IPS DF 6.9 (cell line): Measurements from ENCODE around the gene MIEN1.

Source experiments
- DNase-seq: peaks from one replicate; pipeline ENCODE4 v3.0.0-alpha.2; 2013; ENCODE audit warnings: low read depth, low spot score
- H3K27ac ChIP-seq: one replicate; pipeline ENCODE4 v1.5.1; 2013; ENCODE audit warnings: low read length, control low read depth
- H3K27me3 ChIP-seq: 2 replicates; pipeline ENCODE4 v1.6.1; 2013; ENCODE audit warnings: mild to moderate bottlenecking, low read length; ENCODE audit not compliant: control insufficient read depth, insufficient read depth
- H3K36me3 ChIP-seq: 2 replicates; pipeline ENCODE4 v1.6.1; 2013; ENCODE audit warnings: low read length; ENCODE audit not compliant: control insufficient read depth, insufficient read depth
- H3K4me1 ChIP-seq: 2 replicates; pipeline ENCODE4 v1.6.1; 2013; ENCODE audit warnings: low read length; ENCODE audit not compliant: control insufficient read depth, insufficient read depth
- H3K4me3 ChIP-seq: 2 replicates; pipeline ENCODE4 v1.5.1; 2013; ENCODE audit warnings: mild to moderate bottlenecking, low read length
- H3K9me3 ChIP-seq: 2 replicates; pipeline ENCODE4 v1.6.1; 2013; ENCODE audit warnings: low read length, inconsistent platforms; ENCODE audit not compliant: control insufficient read depth, insufficient read depth
- WGBS: extraction: QIAGEN DNeasy Blood & Tissue Kit; methylation state at CpG from one replicate; pipeline ENCODE4 v1.1.7; 2013; ENCODE audit warnings: mixed read lengths, missing lambda C conversion rate; ENCODE audit not compliant: insufficient read length, insufficient coverage; 5-methylcytosine and 5-hydroxymethylcytosine counted together

The MIEN1 gene

GRCh38 chr17:39730095-39730921, at the start of gene MIEN1:
Gene MIEN1 (minus strand): TSS chr17:39730532. CDS start chr17:39730495, 37 bp downstream.
- H3K27ac ChIP-seq: no peak within 1 kb of the TSS
- no peaks in the 10 kb centered on the region for H3K27me3 ChIP-seq
- no CpG with 5 or more reads among the region's 65 CpGs for whole genome bisulfite sequencing
- no peak for DNase-seq
- peak within 1 kb of the TSS; percentile 62; the same call in 1 of the 2 replicates for H3K4me3 ChIP-seq
- no peaks in the 10 kb centered on the region; the same call in 1 of the 2 replicates for H3K9me3 ChIP-seq
- H3K36me3 ChIP-seq: peaks cover 27% of the 10 kb centered on the region
- no peaks in the 10 kb centered on the region for H3K4me1 ChIP-seq

GRCh38 chr17:39777534-39778365, 47.4 kb upstream of the MIEN1 start:
- no CpG with 5 or more reads among the region's 11 CpGs for WGBS

DNA sequence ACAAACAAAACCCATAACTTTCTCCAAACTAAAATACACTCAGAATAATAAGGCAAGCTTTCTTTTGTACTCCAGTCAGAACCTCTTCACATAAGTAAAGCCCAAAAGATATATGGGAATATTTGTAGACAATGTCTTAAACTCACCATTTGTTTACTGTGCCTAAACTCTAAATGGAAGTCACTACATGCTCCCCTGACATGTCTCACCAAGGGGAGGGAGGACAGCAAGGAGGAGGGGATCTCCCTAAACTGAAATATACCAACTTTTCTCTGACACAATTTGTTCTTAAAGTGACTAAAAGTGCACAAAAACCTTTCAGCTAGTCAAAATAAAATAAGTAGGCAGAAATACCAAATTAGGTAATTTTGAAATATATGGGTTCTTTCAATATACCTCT, 45.9 kb upstream of the MIEN1 start:
- Histone ChIP-seq H3K27me3 (no peaks in the 10 kb centered on the region; the same call in 1 of the 2 replicates), H3K4me3 (no peak overlapping the region), H3K4me1 (no peaks in the 10 kb centered on the region), H3K9me3 (no peaks in the 10 kb centered on the region), H3K27ac (no peak overlapping the region), H3K36me3 (no peaks in the 10 kb centered on the region)
- no peak for DNase-seq

More at GRCh38 chr17:39777534-39778365, 47.4 kb upstream of the MIEN1 start:
- H3K4me3 ChIP-seq: no peak overlapping the region
- no peaks in the 10 kb centered on the region for H3K27me3 ChIP-seq
- no peak for DNase-seq
- H3K4me1 ChIP-seq: no peaks in the 10 kb centered on the region
- H3K9me3 ChIP-seq: no peaks in the 10 kb centered on the region
- H3K27ac ChIP-seq: no peak overlapping the region
- H3K36me3 ChIP-seq: no peaks in the 10 kb centered on the region

DNA sequence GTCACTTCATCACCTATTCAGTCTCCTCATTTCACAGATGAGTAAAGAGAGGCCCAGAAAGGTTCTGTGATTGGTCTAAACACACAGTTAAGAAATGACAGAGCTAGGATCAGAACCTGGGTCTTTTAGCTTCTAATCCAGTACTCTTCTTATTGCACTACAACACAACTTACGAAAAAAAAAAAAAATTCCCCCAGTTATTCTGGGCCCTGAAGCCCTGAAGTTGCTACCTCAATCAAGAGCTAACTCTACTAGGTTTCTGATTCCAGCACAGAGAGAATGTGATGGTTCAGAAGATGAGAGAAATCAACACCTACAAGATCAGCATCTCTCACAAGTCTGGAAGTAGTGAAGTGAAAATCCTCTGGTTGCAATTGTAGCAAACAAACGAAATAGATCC, 44.7 kb upstream of the MIEN1 start:
- no peak overlapping the region for H3K4me3 ChIP-seq
- no peaks in the 10 kb centered on the region; the same call in 1 of the 2 replicates for H3K27me3 ChIP-seq
- H3K9me3 ChIP-seq: no peaks in the 10 kb centered on the region
- no peaks in the 10 kb centered on the region for H3K36me3 ChIP-seq
- DNase-seq: no peak
- WGBS: no CpG with 5 or more reads among the region's 2 CpGs
- no peaks in the 10 kb centered on the region for H3K4me1 ChIP-seq
- no peak overlapping the region for H3K27ac ChIP-seq

GRCh38 chr17:39774047-39774446, 43.7 kb upstream of the MIEN1 start:
- Histone ChIP-seq H3K27ac (no peak overlapping the region), H3K9me3 (no peaks in the 10 kb centered on the region), H3K4me1 (no peaks in the 10 kb centered on the region), H3K4me3 (no peak overlapping the region), H3K27me3 (no peaks in the 10 kb centered on the region; the same call in 1 of the 2 replicates), H3K36me3 (no peaks in the 10 kb centered on the region)
- no CpG with 5 or more reads among the region's 4 CpGs for WGBS
- DNase-seq: no peak

DNA sequence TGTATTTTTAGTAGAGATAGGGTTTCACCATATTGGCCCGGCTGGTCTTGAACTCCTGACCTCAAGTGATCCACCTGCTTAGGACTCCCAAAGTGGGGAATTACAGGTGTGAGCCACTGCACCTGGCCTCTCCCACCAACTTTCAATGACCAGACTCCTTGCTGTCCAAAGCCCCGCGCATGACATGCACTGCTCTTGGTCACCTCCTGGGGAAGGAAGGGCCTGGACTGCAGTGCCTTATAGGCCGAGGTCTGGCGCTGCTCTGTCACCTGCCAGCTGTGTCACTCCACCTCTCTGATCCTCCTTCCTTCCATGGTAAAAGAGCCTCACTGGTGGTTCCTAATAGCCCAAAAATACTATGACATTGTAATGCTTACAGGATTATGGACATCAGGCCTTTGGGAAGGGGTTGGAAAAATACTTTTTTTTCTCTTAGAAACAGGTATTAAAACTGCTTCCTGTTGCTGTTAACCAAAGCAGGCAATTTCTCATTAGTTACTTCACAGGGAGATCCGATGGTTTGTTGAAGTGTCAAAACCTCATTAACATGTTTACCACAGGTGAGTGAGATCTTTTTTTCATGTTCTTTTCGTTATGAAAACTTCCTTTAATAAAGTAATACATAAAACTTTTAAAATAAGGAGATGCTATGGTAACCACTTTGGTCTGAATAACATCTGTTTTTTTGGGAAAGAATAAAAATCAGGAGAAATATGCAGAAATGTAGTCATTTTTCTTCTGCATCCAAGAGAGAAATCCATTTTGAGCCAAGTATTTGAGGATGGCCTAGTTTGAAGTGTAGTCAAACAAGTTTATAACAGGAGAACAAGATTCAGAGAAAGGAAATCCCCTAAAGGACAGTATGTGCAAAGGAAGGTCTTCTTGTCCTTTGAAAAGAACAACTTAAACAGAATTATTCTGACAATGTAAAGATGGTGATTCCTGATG, 42.9 kb upstream of the MIEN1 start:
- no peak overlapping the region for H3K4me3 ChIP-seq
- no peaks in the 10 kb centered on the region for H3K4me1 ChIP-seq
- H3K27me3 ChIP-seq: no peaks in the 10 kb centered on the region; the same call in 1 of the 2 replicates
- no peaks in the 10 kb centered on the region for H3K36me3 ChIP-seq
- WGBS: no CpG with 5 or more reads among the region's 7 CpGs
- no peak for DNase-seq
- H3K27ac ChIP-seq: no peak overlapping the region
- H3K9me3 ChIP-seq: no peaks in the 10 kb centered on the region

- Histone ChIP-seq H3K27ac (no peak overlapping the region), H3K4me1 (no peaks in the 10 kb centered on the region)
Measured at GRCh38 chr17:39772415-39772814, 42.1 kb upstream of the MIEN1 start.

DNA sequence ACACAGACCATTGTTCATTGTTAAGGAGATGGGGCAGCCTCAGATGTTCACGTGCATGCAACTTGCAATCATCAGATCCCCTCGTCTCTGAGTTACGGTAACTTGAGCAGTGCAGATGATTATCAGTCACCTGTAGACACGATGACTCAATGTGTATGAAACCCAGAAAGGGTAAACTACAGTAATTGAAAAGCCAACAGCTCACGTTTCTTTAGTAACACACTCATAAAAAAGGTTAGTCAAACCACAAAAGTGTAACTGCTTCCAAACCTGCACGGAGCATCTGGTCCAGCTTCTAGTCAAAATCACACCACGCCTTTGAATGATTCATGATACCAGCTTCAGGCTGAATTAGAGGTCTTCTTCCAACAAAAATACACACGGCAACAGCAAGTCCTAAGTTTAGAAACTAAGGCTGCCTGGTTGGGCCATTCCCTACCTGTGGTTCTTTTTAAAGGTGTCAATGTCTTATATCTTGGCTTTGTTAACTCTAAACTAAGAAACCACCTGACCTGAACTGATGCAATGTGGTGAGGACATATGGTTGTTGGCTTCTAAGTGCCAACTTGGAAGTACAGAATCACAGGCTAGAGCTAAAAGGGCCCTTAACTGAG, 39.7 kb upstream of the MIEN1 start:
- H3K4me3 ChIP-seq: no peak overlapping the region
- H3K9me3 ChIP-seq: no peaks in the 10 kb centered on the region
- H3K4me1 ChIP-seq: no peaks in the 10 kb centered on the region
- no peaks in the 10 kb centered on the region; the same call in 1 of the 2 replicates for H3K27me3 ChIP-seq
- H3K36me3 ChIP-seq: no peaks in the 10 kb centered on the region
- DNase-seq: no peak
- no CpG with 5 or more reads among the region's 8 CpGs for WGBS
- no peak overlapping the region for H3K27ac ChIP-seq

More at GRCh38 chr17:39772415-39772814, 42.1 kb upstream of the MIEN1 start:
- Histone ChIP-seq H3K4me3 (no peak overlapping the region), H3K27me3 (no peaks in the 10 kb centered on the region; the same call in 1 of the 2 replicates), H3K36me3 (no peaks in the 10 kb centered on the region), H3K9me3 (no peaks in the 10 kb centered on the region)
- no peak for DNase-seq

DNA sequence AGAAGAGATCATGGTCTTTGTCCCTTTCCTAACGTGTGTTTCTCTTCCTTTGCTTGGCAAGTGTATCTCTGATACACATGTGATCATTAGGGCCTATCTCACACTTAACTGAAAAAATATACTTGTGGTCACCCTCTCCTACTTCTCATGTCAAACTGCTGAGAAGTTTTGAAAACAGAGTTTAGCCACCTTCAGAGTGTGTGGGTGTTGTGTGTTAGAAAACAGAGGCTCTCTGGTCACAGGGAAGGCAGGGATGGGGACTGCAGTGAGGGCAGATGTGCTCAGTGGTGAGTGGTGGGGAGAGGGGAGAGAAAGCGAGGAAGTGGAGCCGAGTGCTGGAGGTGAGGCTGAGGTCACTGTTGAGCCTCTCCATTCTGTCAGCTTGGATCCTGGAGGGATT, 36.8 kb upstream of the MIEN1 start:
- no CpG with 5 or more reads among the region's 3 CpGs for WGBS
- Histone ChIP-seq H3K27ac (no peak overlapping the region), H3K4me3 (no peak overlapping the region), H3K36me3 (no peaks in the 10 kb centered on the region), H3K4me1 (no peaks in the 10 kb centered on the region), H3K27me3 (no peaks in the 10 kb centered on the region), H3K9me3 (no peaks in the 10 kb centered on the region)
- DNase-seq: no peak
